Limb (tissue), 2 donors: ENCODE results near the gene EXOC4.

Experiments used
- DNase-seq, 2 donors: peaks; one replicate each; pipeline ENCODE4 v3.0.0-alpha.2; 2016; ENCODE audit errors: extremely low spot score in 2 of 2

Gene EXOC4

DNA sequence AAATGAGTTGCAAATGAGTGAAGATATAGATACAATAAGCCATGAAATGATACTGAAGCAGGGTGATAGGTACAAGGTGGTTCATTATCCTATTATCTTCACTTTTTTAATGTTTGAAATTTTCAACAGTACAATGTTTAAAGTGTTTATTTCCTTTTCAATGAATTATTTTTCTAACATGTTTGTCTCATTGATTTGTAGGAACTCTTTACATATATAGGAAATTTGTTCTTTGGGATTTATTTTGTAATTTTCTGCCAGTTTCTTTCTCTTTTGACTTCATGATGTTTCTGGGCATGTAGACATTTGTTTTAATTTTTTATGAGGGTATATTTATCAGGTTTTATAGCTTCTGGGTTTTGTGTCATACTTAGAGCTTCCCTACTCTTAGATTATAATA, 108.9 kb downstream of the EXOC4 start:
- no peak for DNase-seq

DNA sequence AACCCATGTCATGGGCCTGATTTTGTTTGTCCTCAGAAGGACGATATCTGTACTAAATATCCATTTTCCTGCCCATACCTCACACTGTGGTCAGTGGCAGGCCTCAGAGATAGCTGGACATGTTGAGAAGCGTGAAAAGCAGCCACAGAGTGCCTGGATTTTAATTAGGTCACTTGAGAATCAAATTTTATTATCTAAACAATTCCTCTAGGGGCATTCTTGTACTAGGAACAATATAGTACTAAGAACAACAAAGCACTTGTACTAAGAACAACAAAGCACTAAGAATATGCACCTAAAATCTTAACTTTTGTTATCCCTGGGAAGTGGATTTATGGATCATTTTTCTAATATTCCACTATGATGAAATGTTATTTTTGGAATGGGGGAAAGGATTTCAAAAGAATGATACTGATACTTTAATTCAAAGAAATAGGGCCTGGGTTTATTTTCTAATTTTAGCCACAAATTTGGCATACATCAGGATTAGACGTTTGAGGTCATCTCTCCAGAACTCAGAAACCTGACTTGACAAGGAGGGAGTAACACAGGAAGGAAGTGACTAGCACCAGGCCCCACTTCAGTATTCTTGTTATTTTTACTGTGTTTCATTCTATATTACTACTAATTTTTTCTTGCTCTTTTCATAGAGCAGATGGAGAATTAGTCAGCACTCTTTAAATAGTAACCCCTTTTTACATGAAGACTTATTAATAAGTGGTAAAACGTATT, 112.2 kb downstream of the EXOC4 start:
- DNase-seq: no peak

DNA sequence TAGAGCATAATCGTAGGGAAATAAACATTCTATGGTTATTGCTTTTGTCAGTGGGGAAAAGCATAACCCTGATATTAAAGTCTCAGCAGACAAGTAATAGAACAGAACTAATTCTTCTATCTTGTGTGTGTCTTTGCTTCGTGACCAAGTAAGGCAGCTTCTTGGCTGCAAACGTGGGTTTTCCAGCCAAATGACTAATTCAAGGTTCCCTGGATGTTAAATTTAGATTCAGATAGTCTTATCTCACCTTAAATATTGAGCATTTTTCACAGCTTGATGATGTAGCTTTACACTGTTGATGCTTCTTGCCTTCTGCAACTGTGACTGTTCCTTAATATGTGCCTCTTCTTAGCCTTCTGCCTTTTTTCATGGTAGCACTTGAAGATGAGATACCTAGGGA, 113.0 kb downstream of the EXOC4 start:
- DNase-seq: no peak

DNA sequence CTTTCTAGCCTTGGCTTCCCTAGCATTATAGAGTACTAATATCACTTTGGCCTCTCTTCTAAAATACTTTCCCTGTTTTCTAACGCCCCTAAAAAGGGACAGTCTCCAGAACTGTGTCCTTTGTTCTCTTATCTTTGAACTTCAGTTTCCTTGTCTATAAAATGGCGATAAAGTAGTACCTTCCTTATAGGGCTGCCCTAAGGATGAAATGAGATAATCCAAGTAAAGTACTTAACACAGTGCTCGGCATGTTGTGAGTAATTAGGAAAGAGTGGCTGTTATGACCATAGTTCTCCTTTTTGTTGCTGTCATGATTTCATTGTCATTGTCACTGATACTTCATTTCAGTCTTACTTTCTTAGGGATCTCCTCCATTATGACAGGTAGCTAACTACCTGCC, 114.7 kb downstream of the EXOC4 start:
- DNase-seq: no peak

DNA sequence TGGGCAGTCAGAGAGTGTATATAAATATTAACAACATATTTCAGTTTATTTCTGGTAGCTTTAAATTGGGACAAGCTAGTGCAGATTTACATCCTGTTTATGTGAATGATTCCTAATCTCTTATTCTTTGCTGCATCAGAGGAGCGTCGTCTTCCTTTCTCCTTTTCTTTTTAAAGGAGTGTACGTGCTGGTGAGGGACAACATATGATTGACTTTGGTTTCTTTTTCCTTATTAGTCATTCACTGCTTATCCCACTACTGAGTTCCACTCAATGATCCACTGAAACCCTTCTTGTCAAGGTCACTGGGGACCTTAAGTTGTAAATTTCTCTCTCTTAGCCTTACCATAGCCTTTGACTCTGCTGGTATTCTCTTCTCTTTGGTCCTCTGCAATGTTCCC, 116.3 kb downstream of the EXOC4 start:
- no peak for DNase-seq

DNA sequence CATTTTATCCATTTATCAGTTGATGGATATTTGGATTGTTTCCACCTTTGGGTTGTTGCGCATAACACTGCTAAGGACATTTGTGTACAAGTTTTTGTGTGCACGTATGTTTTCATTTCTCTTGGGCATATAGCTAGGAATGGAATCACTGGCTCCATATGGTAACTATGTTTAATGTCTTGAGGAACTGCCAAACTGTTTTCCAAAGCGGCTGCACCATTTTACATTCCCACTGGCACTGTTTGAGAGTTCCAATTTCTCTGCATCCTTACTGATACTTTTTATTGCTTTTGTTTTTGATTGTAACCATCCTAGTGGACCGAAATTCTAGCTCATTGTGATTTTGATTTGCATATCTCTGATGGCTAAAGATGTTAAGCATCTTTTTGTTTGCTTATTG, 118.7 kb downstream of the EXOC4 start:
- DNase-seq: no peak

DNA sequence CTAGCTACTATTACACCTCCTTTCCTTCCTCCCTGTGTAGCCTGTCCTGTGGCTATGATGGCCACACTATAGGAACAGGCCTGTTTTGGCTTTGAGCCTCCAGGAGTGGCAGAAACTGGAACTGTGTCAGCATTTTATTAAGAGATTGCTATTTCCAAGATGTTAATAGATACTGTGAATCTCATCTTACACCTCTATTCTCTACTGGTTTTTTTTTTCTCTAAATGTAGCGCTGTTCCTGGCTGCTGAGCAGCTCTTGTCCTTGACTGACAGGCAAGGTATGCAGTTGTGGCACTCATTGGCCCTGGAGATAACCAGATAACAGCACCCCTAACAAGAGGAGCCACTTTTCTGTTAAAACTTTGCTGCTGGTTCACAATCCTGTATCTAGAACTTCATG, 119.5 kb downstream of the EXOC4 start:
- no peak for DNase-seq

DNA sequence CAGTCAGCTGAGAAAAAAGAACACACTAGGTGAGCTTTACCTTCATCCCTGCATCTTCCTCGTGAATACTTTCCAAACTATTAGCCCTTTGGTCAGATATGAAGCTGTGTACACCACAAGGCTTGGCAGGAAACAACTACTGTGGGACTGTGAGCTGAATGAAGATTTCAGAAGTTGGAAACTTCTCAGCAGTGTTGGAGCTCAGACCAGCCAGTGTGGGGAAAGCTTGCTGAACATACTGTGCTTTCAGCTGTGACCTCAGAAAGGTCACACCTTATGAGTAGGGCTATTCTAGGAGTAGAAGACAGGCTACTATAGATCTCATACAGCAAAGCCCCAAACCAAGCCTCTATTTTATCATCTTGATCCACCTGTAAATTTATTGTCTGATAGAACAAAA, 123.6 kb downstream of the EXOC4 start:
- DNase-seq: no peak

DNA sequence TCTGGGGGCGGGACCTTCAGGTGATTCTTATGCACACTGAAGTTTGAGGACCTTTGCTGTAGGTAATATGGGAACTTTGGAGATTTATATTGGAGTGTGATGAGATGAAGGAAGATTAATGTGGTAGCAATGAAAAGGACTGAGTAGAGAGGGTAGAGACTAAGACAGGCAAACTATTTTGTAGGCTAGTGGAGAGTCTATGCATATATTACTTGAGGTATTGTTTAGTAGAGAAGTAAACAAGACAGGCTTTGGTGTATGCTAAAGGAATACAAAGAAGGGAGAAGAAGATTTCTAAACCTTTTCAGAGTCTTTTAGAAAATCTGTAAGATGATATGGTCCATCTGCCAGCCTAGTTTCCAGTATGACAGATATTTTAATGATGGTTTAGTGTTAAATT, 129.1 kb downstream of the EXOC4 start:
- no peak for DNase-seq

DNA sequence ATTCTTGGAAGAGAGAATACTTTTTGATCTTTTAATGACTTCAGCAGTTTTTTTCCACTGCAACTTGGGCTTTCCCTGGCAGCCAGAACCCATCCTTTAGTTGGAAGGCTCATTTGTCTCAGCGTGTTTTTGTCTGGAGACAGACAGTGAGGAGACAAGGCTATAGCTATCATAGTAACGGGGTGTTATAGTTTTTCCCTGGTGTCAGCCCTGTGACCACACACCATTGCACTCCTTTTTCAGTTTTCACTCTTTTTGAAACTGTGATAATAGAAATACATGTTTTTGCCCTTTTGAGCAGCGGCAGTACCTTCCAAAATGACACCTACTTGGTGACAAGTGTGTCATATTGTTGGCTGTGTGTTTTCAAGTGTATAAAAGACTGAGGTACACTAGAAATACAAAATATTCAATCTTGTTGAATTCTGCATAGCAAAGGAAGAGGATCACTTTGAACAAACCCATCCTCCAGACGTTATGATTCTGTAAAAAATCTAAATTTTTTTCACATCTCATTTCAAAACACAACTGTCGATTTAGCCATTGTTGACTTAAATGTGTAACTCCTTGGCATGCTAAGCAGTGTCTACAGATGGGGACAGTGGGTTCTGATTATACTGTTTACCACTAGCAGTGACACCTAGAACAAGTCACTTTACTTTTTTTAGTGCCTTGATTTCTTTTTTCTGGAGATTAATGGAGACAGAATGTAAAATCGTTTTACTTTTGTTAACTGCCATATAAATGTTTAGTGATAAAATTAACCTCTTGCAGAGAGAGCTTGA, 130.1 kb downstream of the EXOC4 start:
- no peak for DNase-seq

DNA sequence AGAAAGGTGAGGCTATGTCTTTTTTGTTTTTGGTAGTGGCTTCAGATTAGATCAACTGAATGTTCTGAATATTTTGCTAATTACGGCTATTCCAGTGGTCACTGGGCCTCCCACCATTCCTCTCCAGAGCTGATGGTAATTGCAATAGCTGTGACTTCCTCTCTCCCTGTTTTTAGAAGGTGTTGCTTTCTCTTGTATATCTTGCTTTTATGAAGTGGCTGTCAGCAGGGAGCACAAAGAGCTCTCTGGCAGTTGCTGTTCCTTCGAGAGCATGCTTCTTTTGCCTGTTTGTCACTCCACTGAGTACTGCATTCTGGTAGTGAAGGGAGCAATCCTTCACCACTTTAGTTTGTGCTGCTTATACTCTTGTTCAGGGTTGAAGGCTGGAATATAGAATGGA, 133.3 kb downstream of the EXOC4 start:
- no peak for DNase-seq

DNA sequence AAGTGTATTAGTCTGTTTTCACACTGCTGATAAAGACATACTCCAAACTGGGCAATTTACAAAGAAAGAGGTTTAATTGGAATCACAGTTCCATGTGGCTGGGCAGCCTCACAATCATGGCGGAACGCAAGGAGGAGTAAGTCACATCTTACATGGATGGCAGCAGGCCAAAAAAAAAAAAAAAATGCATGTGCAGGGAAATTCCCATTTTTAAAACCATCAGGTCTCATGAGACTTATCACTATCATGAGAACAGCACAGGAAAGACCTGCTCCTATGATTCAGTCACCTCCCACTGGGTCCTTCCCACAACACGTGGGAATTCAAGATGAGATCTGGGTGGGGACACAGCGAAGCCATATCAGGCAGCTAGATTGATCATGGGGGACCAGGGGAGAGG, 136.8 kb downstream of the EXOC4 start:
- no peak for DNase-seq

DNA sequence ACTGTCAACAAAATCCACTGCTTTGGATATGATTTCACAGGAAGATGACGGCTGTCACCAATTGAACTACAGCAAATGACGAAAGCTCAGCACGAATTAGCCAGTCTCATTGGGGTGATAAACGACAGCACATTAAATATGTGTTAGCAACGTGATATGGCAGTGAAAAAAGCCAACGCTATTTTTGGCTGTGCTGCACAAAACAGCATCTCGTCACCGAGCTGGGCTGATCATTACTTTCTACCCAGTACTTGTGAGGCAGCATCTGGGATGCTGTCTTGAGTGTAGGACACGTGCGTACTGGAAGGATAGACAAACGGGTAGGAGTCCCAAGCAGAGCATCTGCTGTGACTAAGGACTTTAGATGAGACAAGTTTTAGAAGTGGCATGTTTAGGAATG, 138.3 kb downstream of the EXOC4 start:
- DNase-seq: no peak

DNA sequence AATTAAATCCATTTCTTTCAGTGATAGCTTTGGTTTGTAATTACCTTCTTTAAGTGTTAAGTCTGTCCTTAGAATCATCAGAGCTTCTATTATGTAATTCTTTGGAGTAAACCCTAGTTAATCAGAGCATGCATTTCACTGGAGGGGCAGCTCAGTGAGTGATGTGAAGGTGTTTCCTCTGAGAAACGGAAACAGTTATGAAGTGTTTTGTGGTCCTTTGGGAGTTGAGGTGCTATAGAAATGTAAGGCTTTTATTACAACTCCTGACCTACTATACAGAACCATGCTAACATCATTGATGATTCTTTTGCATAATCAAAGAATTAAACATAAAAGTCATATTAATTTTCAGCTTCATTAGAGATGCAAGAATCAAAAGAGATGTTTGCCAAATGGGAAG, 141.5 kb downstream of the EXOC4 start:
- no peak for DNase-seq

DNA sequence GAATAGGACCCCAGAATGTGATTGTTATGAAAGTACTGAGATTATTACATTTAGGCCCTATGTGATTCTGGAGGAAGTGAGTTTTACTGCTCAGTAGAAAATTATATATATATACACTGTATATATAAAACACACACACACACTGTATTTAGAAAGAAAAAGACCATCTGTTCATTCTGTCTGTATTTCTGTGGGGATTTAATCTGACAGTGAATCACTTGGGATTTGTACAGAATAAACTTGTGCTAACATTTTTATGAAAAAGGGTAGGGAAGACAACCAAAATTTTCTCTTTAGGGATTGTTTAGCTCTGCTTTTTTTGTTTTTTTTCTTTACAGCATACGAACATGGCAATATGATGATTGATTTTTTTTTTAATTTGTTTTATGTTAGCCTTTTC, 142.7 kb downstream of the EXOC4 start:
- DNase-seq: no peak

DNA sequence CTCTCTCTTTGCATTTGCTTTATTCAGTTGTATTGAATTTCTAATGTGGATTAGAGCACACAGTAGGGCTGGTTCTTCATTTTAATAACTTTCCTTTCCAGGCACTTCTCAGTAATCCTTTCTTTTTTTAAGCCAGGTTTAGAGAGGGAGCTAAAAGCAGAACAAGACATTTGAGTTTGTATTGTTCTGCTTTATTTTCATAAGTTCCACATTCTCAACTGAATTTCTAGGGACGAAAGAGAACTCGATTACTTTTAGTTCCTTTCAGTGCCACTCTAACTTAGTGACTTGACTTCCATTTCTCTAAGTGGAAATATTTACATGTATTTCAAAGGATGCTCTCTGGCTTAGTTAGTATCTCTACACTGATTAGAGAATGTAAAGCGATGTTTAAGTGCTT, 145.6 kb downstream of the EXOC4 start:
- no peak for DNase-seq

DNA sequence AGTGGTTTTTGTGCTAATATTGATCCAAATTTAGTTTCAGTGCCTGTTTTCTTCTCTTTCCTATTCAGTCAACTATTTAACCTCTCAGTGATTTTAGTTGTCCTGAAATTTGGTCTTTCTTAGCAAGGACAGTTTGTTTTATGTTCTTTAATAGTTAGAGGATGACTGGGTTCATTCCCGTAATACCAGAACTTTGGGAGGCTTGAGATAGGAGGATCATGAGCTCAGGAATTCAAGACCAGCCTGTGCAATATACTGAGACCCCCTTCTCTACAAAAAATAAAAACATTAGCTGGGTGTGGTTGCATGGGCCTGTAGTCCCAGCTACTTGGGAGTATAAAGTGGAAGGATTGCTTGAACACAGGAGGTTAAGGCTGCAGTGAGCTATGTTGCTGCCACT, 148.3 kb downstream of the EXOC4 start:
- no peak for DNase-seq

DNA sequence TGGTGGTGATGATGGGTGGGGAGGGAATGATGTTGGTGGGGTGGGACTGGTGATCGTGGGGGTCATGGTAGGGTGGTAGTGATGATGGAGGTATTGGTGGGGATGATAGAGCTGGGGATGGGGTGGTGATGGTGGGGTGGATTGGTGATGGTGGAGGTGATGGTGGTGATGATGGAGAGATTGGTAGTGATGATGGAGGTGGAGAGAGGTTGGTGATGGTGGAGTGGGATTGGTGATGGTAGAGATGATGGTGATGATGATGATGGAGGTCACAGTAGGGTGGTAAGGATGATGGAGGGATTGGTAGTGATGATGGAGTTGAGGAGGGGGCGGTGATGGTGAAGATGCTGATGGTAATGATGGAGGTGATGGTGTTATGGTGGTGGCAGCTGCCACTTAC, 155.3 kb downstream of the EXOC4 start:
- DNase-seq: no peak

DNA sequence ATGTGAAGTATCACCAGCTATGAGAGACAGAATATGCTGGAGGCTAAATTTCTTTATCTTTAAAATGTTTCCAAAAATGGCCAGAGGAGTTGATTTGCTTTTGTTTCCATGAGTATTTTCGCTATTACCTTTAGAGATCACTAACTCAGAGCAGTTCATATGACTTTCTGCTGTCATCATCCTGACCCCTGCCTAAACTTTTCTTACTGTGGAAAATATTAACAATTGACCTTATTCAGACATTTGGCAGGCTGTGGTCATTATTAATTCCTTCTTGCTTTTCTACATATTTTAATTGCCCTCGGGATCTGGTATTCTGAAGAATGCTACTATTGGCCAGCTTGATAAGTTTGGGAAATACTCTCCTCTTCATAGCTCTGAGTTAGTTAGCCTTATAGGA, 156.5 kb downstream of the EXOC4 start:
- no peak for DNase-seq

DNA sequence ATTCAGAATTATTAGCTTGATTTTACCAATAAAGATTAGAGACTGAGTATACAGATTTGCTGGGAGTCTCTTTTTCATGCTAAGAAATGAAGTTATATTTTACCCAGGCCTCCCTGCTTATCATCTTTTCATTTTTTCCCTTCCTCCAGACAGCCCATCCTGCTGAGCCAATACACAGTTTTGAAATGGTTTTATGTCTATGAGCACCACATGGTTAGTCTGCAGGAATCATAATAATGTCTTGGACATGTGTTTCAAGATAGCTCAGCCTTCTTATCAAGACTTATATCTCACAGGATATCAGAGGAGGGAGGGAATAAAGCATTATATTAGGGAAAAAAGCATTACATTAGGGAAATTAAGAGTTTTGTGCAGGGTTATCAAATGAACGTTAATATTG, 157.1 kb downstream of the EXOC4 start:
- DNase-seq: no peak

DNA sequence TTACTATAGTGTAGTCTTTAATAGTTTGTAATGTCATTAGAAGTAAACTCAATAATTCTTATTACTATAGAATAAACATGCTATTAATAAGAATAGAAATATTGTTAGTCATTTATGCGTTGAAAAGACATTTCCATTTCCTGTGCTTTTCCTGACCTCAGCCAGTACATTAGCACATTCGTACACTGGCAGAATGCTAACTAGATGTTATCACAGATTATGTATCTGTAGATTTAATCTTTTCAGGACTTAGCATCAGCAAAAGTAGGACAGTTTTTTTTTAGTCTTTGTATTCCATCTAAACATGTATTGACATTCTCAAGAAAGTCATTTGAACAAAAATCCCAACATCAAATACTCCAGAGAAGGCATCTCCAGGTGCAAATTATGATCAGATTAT, 158.5 kb downstream of the EXOC4 start:
- no peak for DNase-seq

DNA sequence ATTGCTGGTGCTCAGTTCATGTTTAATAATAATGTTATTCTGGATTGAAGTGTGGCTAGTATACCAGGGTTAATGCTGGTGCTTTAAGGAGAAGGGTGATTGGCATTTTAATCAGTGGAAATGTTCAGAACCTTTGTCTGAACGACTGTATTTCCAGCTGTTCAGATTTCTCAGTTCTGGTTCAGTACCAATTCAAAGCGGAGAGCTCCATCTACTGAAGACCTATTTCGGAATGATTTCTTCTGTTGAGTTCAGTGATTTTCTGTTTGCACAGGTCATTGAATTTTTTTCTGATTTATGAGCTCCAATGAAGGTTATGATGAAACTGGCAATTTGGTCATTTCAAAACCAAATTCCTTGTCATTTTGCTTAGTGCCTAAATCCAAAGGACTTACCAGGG, 160.1 kb downstream of the EXOC4 start:
- no peak for DNase-seq

DNA sequence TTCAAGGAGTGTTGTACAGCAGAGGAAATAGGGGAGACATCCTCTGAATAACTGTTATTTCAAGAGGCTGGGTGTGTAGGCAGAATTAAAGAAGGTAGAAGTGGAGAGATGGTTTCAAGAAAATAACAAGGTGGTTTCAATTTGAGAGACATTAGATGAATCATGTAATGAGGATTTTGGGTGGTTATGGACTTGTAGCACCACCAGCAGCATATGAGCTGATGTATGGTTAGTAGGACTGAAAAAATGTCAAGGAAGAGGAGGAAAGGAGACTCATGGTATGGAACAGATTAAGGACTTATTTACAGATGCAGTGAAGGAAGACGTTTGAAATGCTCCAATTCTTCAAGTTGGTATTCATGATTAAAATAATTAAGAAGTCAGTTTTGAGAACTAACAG, 166.2 kb downstream of the EXOC4 start:
- DNase-seq: no peak
